CD4-positive, CD25-positive, alpha-beta regulatory T cell (primary cell): ENCODE results near the gene DOCK1. TPM values are rescaled to one million over a fixed set of nuclear protein-coding genes. Genes with fewer than 3 reads are reported as not detected.
A peak's percentile ranks its signal among the peaks of the same experiment; 100 is the strongest.

Experiments used
- ATAC-seq, 2 donors: fragments of 150-1000 bp; cut with Tn5 transposase; one replicate each; pipeline ENCODE4 v1.10.0; 2021; ENCODE audit warnings: low read depth in 2 of 2, moderate number of reproducible peaks in 2 of 2, moderate library complexity in 1 of 2
- DNase-seq, 3 donors: peaks; one replicate each; pipeline versions ENCODE4 v3.0.0 to v3.0.0-alpha.2; 2012 to 2022; ENCODE audit warnings: mixed read lengths in 1 of 3
- H3K27ac ChIP-seq: one replicate; pipeline ENCODE4 v1.7.0; 2013; ENCODE audit warnings: mild to moderate bottlenecking, low read length; ENCODE audit not compliant: insufficient read depth, poor library complexity, severe bottlenecking
- H3K27me3 ChIP-seq: one replicate; pipeline ENCODE4 v1.7.0; 2013; ENCODE audit warnings: low read length; ENCODE audit not compliant: control insufficient read depth, insufficient read depth
- H3K36me3 ChIP-seq: one replicate; pipeline ENCODE4 v1.7.0; 2013; ENCODE audit warnings: mild to moderate bottlenecking, low read length, moderate library complexity; ENCODE audit not compliant: control insufficient read depth, insufficient read depth
- H3K4me1 ChIP-seq: 2 replicates; pipeline ENCODE4 v1.7.0; 2013; ENCODE audit warnings: mild to moderate bottlenecking, low read length; ENCODE audit not compliant: insufficient read depth, control insufficient read depth, poor library complexity, severe bottlenecking
- H3K4me3 ChIP-seq: one replicate; pipeline ENCODE4 v1.7.0; 2013; ENCODE audit warnings: low read depth, mild to moderate bottlenecking, low read length, moderate library complexity
- H3K9me3 ChIP-seq, 2 experiments: 1 replicate in 1 of 2; 2 replicates in 1 of 2; pipeline ENCODE4 v1.7.0; 2013; ENCODE audit warnings: low read length in 2 of 2, mild to moderate bottlenecking in 1 of 2, moderate library complexity in 1 of 2; ENCODE audit not compliant: control insufficient read depth in 2 of 2
- H3K27ac Mint-ChIP-seq, 3 donors: one replicate each; pipeline ENCODE4 v1.8.0; 2020 to 2022; ENCODE audit warnings: mild to moderate bottlenecking in 3 of 3, mixed read lengths in 3 of 3, moderate library complexity in 2 of 3
- H3K27me3 Mint-ChIP-seq: one replicate; pipeline ENCODE4 v1.8.0; 2022; ENCODE audit warnings: mild to moderate bottlenecking, mixed read lengths
- H3K36me3 Mint-ChIP-seq: one replicate; pipeline ENCODE4 v1.8.0; 2020; ENCODE audit warnings: mixed read lengths
- H3K4me1 Mint-ChIP-seq, 4 donors: one replicate each; pipeline ENCODE4 v1.8.0; 2020 to 2022; ENCODE audit warnings: mixed read lengths in 4 of 4, mild to moderate bottlenecking in 1 of 4
- H3K4me3 Mint-ChIP-seq, 4 donors: one replicate each; pipeline ENCODE4 v1.8.0; 2020 to 2022; ENCODE audit warnings: mild to moderate bottlenecking in 4 of 4, mixed read lengths in 4 of 4, moderate library complexity in 3 of 4
- H3K9me3 Mint-ChIP-seq, 7 donors: one replicate each; pipeline ENCODE4 v1.8.0; 2020 to 2022; ENCODE audit warnings: mixed read lengths in 7 of 7, mild to moderate bottlenecking in 3 of 7, moderate library complexity in 2 of 7
- polyA plus RNA-seq, 4 donors: library from polyadenylated mRNA; unstranded; fragments of 300-500 nt; fragmentation: Illumina TruSeq; gene quantifications; one replicate each; pipeline ENCODE4 v1.2.3, GENCODE V29; 2021
- total RNA-seq: library from RNA; stranded (reverse); gene quantifications from one replicate; pipeline ENCODE4 v1.2.3, GENCODE V29; 2022

The DOCK1 gene
- total and polyA plus RNA-seq, 5 donors from 2014 or later = 0.20 TPM; not detected in 4

DNA sequence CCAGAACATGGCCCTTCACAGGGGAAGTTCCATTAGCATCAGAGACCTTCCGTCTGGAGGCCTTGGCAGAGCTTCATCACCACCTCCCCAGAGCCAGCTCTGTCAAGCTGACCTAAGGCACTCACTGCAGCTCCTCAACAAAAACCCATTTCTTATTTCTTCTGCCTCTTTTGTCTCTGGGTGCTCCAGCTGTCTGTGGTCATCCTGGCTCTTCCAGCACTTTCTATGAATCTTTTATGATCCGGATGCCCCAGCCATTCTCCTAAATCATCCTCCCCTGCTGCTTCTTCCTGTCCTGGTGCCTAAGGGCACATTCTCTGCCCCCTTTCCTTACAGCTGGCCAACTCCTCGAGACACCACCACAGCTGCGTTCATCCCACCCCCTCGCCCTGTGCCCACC is 462.9 kb downstream of the DOCK1 start:
- no peak overlapping the region for H3K27ac ChIP-seq
- H3K4me1 Mint-ChIP-seq = no peaks in the 10 kb centered on the region
- no peaks in the 10 kb centered on the region for H3K36me3 Mint-ChIP-seq
- H3K4me3 ChIP-seq = no peak overlapping the region
- H3K27me3 ChIP-seq = no peaks in the 10 kb centered on the region
- no peaks in the 10 kb centered on the region for H3K9me3 ChIP-seq
- ATAC-seq (no peak), DNase-seq (no peak)
- no peaks in the 10 kb centered on the region for H3K4me1 ChIP-seq
- H3K36me3 ChIP-seq = no peaks in the 10 kb centered on the region
- no peak overlapping the region for H3K4me3 Mint-ChIP-seq
- no peaks in the 10 kb centered on the region for H3K27me3 Mint-ChIP-seq
- H3K27ac Mint-ChIP-seq = no peak overlapping the region
- H3K9me3 Mint-ChIP-seq = no peaks in the 10 kb centered on the region

GRCh38 chr10:127368929-127369328 is 463.7 kb downstream of the DOCK1 start:
- DNase-seq (no peak), ATAC-seq (no peak)
- no peaks in the 10 kb centered on the region for H3K27me3 ChIP-seq
- no peak overlapping the region for H3K4me3 ChIP-seq
- H3K27me3 Mint-ChIP-seq = no peaks in the 10 kb centered on the region
- H3K27ac ChIP-seq = no peak overlapping the region
- H3K36me3 Mint-ChIP-seq = no peaks in the 10 kb centered on the region
- no peaks in the 10 kb centered on the region for H3K9me3 ChIP-seq
- no peak overlapping the region for H3K4me3 Mint-ChIP-seq
- H3K4me1 Mint-ChIP-seq = no peaks in the 10 kb centered on the region
- H3K27ac Mint-ChIP-seq = no peak overlapping the region
- H3K36me3 ChIP-seq = no peaks in the 10 kb centered on the region
- H3K9me3 Mint-ChIP-seq = no peaks in the 10 kb centered on the region
- H3K4me1 ChIP-seq = no peaks in the 10 kb centered on the region

- Mint-ChIP-seq H3K4me3 (no peak overlapping the region), H3K4me1 (no peaks in the 10 kb centered on the region), H3K27me3 (peaks cover 5% of the 10 kb centered on the region), H3K27ac (no peak overlapping the region), H3K36me3 (no peaks in the 10 kb centered on the region), H3K9me3 (peaks cover 0 to 3% (median 0%) of the 10 kb centered on the region in 7 donors)
- no peak overlapping the region for H3K4me3 ChIP-seq
- H3K27ac ChIP-seq = no peak overlapping the region
- no peaks in the 10 kb centered on the region for H3K4me1 ChIP-seq
- no peaks in the 10 kb centered on the region for H3K27me3 ChIP-seq
- DNase-seq = no peak
- no peak for ATAC-seq
- no peaks in the 10 kb centered on the region for H3K36me3 ChIP-seq
- H3K9me3 ChIP-seq = no peaks in the 10 kb centered on the region
Measured at GRCh38 chr10:127370601-127371000, 465.4 kb downstream of the DOCK1 start.

- DNase-seq (no peak), ATAC-seq (no peak)
- H3K4me1 Mint-ChIP-seq = no peaks in the 10 kb centered on the region
Measured at GRCh38 chr10:127372361-127372760, 467.1 kb downstream of the DOCK1 start.

GRCh38 chr10:127374074-127374680 is 468.9 kb downstream of the DOCK1 start:
- Mint-ChIP-seq H3K4me3 (no peak overlapping the region), H3K4me1 (no peaks in the 10 kb centered on the region), H3K36me3 (no peaks in the 10 kb centered on the region), H3K27ac (no peak overlapping the region), H3K27me3 (peaks cover 5% of the 10 kb centered on the region), H3K9me3 (peaks cover 0 to 3% (median 0%) of the 10 kb centered on the region in 7 donors)
- Histone ChIP-seq H3K36me3 (no peaks in the 10 kb centered on the region), H3K9me3 (no peaks in the 10 kb centered on the region), H3K4me1 (no peaks in the 10 kb centered on the region), H3K27me3 (no peaks in the 10 kb centered on the region), H3K27ac (no peak overlapping the region), H3K4me3 (no peak overlapping the region)
- no peak for DNase-seq
- no peak for ATAC-seq

More at GRCh38 chr10:127372361-127372760, 467.1 kb downstream of the DOCK1 start:
- Mint-ChIP-seq H3K36me3 (no peaks in the 10 kb centered on the region), H3K4me3 (no peak overlapping the region), H3K27me3 (peaks cover 5% of the 10 kb centered on the region), H3K9me3 (peaks cover 0 to 3% (median 0%) of the 10 kb centered on the region in 7 donors), H3K27ac (peak overlapping the region in 1 of 3 donors; percentile 54)
- H3K27me3 ChIP-seq = no peaks in the 10 kb centered on the region
- no peaks in the 10 kb centered on the region for H3K4me1 ChIP-seq
- no peaks in the 10 kb centered on the region for H3K9me3 ChIP-seq
- no peaks in the 10 kb centered on the region for H3K36me3 ChIP-seq
- no peak overlapping the region for H3K27ac ChIP-seq
- no peak overlapping the region for H3K4me3 ChIP-seq

DNA sequence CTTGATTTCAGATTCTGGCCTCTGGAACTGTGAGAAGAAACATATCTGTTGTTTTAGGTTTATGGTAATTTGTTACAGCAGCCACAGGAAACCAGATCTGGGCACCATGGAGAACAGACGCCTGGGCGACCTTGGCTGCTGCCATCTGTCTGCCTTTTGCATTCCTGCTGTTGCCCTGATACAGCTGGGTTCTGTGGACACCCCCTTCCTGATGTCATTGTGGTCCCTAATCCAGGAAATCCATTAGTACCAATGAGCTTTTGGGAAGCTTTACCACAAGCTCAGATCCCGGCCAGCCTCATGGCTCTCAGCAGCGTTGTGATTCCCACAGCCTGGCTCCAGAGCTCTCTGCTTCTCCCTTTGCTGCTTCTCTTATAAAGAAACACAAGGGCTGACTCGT is 469.7 kb downstream of the DOCK1 start:
- peaks cover 0 to 3% (median 0%) of the 10 kb centered on the region in 7 donors for H3K9me3 Mint-ChIP-seq
- H3K27ac ChIP-seq = no peak overlapping the region
- no peaks in the 10 kb centered on the region for H3K4me1 ChIP-seq

GRCh38 chr10:127375461-127375860 is 470.2 kb downstream of the DOCK1 start:
- H3K27ac ChIP-seq = no peak overlapping the region
- no peaks in the 10 kb centered on the region for H3K4me1 ChIP-seq
- H3K27me3 ChIP-seq = no peaks in the 10 kb centered on the region
- no peaks in the 10 kb centered on the region for H3K9me3 ChIP-seq
- H3K4me3 ChIP-seq = no peak overlapping the region
- H3K4me3 Mint-ChIP-seq = no peak overlapping the region
- H3K27me3 Mint-ChIP-seq = peaks cover 5% of the 10 kb centered on the region
- H3K9me3 Mint-ChIP-seq = peaks cover 0 to 3% (median 0%) of the 10 kb centered on the region in 7 donors
- no peaks in the 10 kb centered on the region for H3K4me1 Mint-ChIP-seq
- H3K36me3 ChIP-seq = no peaks in the 10 kb centered on the region
- DNase-seq (no peak), ATAC-seq (no peak)
- no peak overlapping the region for H3K27ac Mint-ChIP-seq
- no peaks in the 10 kb centered on the region for H3K36me3 Mint-ChIP-seq

More for the DNA sequence above, 469.7 kb downstream of the DOCK1 start:
- ATAC-seq (no peak), DNase-seq (no peak)
- no peaks in the 10 kb centered on the region for H3K9me3 ChIP-seq
- Mint-ChIP-seq H3K36me3 (no peaks in the 10 kb centered on the region), H3K27me3 (peaks cover 5% of the 10 kb centered on the region), H3K4me3 (no peak overlapping the region), H3K27ac (no peak overlapping the region), H3K4me1 (no peaks in the 10 kb centered on the region)
- no peaks in the 10 kb centered on the region for H3K27me3 ChIP-seq
- no peaks in the 10 kb centered on the region for H3K36me3 ChIP-seq
- H3K4me3 ChIP-seq = no peak overlapping the region

DNA sequence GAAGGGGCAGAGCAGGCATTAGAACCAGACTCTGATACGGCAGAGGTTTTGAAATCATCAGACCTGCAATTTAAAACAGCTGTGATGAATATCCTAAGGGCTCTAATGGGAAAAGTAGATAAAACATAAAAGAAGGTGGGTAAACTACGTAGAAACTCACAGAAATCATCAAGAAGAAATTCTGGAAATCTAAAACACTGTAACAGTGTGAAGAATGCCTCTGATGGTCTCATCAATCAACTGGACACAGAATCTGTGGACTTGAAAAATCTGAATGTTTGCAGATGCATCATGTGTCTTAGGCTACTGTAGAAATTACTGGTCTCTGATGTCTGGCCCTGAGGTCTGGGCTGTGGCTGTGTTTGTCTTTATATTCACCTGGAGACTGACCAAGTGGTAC is 470.8 kb downstream of the DOCK1 start:
- no peak for ATAC-seq
- Mint-ChIP-seq H3K27ac (no peak overlapping the region), H3K9me3 (peaks cover 0 to 3% (median 0%) of the 10 kb centered on the region in 7 donors), H3K4me3 (no peak overlapping the region), H3K36me3 (no peaks in the 10 kb centered on the region), H3K27me3 (peaks cover 5% of the 10 kb centered on the region), H3K4me1 (no peaks in the 10 kb centered on the region)
- Histone ChIP-seq H3K27me3 (no peaks in the 10 kb centered on the region), H3K4me1 (no peaks in the 10 kb centered on the region), H3K4me3 (no peak overlapping the region), H3K9me3 (no peaks in the 10 kb centered on the region), H3K27ac (no peak overlapping the region), H3K36me3 (no peaks in the 10 kb centered on the region)
- DNase-seq = no peak
